ENCODE results near the gene C1QL4.
"Not testable (repeated sequence)": the region's sequence is repeated elsewhere in the genome, so short reads cannot be mapped to it uniquely, and the experiment has no call there.

C1QL4 gene

DNA sequence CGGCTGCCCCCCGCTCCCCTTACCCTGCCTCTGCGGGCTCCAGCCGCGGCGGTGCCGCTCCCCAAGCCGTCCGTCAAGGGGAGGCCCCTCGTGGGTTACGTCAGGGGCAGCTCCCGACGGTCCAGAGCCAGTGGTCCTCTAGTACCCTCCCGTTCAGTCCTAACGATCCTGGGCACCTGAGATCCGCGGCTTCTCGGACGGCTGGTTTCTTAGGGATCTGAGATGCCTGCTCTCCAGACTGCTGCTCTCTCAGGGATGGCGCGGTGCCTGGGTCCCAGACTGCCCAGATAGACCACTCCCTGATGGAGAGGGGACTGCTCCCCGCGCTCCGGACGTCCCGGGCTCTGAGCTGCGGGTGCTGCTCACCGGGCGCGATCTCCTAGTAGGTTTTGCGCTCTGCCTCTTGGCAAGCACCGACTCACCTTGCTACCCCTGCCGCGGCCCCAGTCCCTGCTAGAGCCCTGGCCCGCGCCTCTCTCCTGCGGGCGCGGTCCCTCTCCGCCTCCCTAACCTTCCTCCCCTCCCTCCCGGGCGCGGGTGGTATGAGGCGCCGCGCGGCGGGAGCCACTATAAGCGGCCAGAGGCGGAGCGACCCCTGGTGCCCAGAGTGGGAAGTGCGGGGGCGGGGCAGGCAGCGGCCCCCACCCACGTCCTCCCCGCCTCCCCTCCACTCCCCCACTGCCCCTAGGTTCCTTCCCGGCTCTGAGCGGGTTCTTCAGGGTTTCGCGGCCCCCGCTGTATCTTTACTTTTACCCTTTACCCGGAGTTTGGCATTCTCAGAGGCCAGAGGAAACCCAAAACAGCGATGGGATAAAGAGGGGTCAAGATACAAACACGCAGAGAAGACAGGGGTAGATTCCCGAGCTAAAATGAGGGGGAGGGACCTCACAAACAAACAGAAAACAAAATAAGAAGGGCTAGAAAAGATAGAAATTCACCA lies at the start of gene C1QL4:
TSS of gene C1QL4 (minus strand) at position 544 of the 940 bp plus-strand sequence. CDS start 711 bp downstream, outside the sequence.
- peak; percentile 74 to 80 for DNase-seq (ENCODE audit: low read depth in 2 of 2)

DNA sequence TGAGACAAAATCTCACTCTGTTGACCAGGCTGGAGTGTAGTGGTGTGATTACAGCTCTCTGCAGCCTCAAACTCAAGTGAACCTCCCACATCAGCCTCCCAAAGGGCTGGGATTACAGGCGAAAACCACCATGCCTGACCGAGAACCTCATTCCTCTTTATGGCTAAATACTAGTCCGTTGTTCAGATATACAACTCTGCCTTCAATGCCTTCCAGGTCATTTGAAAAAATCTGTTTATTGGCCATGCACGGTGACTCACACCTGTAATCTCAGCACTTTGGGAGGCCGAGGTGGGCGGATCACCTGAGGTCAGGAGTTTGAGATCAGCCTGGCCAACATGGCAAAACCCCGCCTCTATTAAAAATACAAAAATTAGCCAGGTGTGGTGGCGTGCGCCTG lies 43.2 kb upstream of the C1QL4 start:
- not testable (repeated sequence) for DNase-seq (ENCODE audit: low read depth in 2 of 2)

DNA sequence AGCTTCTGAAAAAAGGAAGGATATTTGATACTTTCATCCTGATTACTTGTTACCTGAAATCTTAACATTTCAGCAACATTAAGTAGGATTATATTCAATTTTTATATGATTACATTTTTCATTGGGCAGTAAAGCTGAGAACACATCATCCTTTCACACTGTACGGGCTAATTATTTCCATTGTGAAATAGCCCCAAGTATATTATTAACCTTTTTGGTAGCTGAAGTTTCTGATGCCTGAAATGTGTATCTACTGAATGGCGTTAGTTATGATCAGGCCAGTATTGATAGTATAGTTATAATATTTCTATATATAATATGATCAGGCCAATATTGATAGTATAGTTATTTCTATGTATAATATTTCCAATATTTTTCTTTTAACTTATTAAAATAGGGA lies 40.4 kb upstream of the C1QL4 start:
- DNase-seq (ENCODE audit: low read depth in 2 of 2), result no peak

DNA sequence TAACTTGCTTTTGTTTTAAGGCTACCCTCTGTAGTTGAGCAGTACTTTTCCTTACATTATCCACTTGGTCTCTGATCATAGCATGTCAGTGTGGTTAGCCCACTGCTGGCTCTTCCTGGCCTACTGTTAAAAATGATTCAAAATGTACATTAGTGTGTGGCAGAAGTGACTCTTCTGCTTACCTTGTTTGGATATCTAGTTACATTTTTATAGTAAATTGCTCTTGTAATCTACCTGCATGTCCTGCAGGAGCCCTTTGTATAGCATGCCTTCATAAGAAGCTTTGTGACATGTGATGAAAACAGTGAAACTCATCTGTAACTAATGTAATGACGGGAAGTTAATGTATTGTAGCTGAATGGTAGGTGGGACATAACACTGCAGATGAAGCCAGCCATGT lies 38.4 kb upstream of the C1QL4 start:
- no peak for DNase-seq (ENCODE audit: low read depth in 2 of 2)

DNA sequence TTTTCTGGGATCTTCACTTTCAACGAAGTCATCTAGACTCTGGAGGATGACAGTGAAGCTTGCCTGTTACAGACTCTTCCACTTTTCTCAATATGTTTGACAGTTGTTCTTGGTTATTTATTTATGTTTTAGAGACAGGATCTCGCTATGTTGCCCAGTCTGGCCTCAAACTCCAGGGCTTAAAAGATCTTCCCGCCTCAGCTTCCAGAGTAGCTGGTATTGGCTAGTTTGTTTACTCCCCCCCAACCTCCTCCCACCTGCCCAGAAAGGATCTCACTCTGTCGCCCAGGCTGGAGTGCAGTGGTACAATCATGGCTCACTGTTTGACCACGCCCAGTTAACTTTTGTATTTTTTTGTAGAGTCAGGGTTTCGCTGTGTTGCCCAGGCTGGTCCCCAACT lies 33.6 kb upstream of the C1QL4 start:
- no peak for DNase-seq (ENCODE audit: low read depth in 2 of 2)

DNA sequence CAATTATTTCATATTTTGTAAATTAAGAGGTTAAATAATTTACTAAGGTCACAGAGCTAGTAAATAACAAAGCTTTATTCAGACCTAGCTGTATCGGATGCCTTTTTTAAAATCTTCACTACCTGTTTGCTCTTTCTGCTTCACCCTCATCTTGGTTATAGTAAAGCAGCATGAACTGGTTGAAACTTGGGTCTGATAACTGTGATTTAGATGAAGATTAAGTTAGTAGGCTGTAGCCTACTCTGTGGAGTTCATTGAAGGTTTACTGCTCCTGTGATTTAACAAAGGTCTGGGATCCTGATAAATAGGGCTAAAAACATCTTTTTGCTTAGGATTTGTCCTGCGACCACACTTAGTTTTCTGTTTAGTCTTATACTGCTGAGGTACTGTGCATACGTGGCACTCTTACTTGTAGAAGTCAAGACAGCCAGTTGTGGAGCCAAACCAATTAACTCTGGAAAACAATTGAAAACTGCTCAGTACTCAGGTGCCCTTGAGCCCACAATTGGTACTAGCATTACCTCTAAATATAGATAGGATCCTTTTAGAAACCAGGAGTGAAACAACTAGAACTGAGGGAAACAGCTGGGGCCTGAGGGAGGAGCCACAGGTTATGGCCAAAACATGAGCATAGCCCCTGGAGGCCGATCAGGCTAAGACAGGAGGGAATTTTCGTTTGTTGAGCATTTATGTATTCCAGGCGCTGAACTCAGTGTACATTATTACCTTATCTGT lies 32.6 kb upstream of the C1QL4 start:
- no peak for DNase-seq (ENCODE audit: low read depth in 2 of 2)

DNA sequence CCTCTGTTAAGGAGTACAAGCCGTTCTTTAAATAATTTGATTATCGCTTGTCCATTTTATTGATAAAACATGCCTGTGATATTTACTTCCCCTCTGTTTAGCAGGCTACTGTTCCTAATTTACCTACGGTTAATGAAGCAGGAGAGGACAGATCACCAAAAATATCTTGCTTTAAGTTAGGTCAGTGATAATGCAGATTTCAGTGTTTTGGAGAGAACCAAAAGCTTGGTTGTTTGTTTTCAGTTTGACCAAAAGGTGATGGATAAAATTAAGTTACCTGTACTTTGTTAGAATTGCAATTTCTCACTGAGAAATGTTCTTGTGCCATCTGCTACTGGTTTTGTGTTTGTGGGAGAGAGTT lies 31.2 kb upstream of the C1QL4 start:
- no peak for DNase-seq (ENCODE audit: low read depth in 2 of 2)

DNA sequence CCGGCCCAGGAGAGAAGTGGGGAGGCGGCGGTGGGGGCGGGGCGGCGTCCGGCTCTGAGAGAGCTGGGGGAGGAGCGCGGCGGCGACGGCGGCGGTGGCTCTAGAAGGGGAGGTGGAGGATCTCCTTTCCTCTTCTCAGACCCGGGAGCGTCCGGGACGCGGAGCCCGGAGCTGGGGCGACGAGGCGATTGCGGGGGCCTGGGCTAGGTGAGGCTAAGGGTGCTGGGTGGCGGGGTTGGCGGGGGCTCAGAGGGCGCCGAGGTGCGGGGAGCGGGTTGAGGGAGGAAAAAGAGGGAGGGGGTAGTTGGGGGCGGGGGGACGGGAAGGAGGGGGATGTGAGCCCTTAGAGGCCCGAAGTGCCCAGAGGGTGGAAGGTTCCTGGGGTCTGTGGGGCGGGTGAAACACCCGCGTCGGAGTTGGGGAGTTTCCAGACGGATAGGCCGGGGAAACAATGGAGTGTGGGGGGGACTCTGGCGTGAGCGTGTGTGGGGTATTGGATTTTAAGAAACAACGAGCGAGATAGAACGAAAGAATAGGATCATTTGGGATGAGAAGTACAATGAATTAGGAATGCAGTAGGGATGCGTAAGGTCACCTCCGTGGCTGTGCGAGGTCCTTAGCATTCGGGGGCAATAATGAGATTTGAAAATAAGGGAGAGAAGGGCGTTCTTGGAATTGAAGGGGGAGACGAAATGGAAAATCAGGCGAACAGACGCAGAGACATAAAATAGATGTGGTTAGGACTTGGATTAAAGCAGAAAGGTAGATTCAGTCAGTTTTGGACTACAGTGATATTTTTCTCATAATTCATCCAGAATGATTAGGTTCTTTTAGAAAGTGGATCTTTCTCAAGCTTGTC lies 30.6 kb upstream of the C1QL4 start, which contains the start of gene SPATS2:
TSS of gene SPATS2 (plus strand) at position 82 of the 859 bp plus-strand sequence. CDS start 93,551 bp downstream, outside the sequence.
- DNase-seq (ENCODE audit: low read depth in 2 of 2), result peak in 1 of 2 donors; percentile 67

DNA sequence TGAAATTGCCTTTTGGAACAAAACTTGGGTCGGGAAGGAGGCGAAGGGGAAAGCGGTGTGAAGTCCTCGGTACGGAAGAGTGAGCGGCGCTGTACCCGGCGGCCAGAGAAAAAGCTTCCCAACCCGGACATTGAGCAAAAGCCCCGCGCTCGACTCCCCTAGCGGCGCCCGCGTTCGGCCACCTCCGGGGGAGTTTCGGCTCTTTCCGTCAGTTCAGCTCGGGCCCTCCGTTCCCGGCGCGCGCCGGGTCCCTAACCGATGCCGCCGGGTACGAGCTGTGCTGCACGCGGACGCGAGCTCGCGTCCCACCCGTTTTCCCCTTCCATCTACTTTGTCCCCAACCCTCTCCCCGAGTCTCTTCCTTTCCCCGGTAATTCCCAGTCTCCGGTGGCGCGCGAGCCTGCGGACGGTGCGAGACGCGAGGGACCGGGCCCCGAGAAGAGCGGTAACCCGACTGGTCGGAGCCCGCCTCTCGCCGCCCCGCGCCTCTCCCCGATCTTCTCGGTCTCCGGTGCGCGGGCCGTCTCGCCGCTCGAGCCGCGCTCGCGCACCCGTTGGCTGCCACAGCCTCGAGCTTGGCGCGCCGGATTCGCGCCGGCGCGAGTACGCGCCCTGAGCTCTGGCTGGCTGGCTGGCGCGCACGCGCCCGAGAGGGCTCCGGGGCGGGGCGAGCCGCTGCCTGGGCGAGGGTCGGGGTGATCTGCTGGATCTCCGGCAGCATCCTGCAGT lies 29.8 kb upstream of the C1QL4 start:
- DNase-seq (ENCODE audit: low read depth in 2 of 2), result peak; percentile 62 to 80

DNA sequence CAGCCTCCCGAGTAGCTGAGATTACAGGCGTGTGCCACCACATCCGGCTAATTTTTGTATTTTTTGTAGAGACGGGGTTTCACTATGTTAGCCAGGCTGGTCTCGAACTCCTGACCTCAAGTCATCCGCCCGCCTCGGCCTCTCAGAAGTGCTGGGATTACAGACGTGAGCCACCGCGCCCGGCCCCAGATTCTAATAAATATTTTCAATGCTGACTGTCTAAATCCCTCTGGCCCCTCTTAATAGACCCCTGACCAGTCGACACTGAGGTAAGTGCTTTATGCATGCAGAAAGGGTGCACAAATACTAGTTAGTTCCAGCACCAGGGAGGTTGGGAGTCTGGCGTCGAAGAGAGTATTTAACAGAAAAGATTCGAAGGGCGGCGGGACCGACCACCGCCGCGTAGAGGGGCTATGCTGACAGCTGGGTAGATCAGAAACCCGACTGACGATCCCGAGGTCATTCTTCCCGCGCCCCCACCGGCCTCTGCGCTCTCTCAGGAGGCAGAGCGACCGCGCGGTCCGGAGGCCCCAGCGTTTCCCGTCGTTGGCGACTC lies 29.2 kb upstream of the C1QL4 start:
- DNase-seq (ENCODE audit: low read depth in 2 of 2), result no peak

DNA sequence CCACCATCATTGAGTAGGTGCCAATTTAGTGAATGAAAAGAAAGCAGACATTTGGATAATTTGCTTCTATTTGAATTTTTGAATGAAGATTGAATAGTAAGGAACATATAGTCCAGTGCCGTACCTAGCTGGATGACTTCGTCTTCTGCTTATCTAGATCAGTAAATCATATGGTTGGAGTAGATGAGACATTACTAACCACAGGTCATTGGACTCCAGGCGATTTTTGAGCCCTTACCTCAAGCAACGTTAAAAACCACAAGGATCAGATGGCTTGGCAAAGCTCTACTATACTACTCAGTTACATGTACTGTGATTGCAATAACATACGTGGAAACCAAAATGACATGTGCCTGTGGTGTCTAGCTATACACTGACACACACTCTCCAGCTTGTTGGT lies 28.6 kb upstream of the C1QL4 start:
- DNase-seq (ENCODE audit: low read depth in 2 of 2), result no peak

DNA sequence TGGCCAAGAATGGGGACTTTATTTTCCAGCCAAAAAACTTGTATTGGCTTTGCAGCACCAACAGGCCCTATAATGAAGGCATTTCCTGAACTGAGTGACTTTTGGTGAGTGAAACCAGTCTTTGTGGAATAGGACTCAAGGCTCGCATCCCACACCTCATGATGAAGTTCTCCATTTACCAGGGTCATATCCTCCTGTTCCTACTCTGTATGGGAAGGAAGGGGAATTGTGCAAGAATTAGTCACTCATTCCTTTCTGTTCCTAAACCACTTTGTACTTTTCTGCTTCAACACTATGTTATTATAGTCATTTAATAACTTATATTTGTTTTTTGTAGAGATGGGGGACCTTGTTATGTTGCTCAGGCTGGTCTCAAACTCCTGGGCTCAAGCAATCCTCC lies 28.0 kb upstream of the C1QL4 start:
- DNase-seq (ENCODE audit: low read depth in 2 of 2), result no peak

DNA sequence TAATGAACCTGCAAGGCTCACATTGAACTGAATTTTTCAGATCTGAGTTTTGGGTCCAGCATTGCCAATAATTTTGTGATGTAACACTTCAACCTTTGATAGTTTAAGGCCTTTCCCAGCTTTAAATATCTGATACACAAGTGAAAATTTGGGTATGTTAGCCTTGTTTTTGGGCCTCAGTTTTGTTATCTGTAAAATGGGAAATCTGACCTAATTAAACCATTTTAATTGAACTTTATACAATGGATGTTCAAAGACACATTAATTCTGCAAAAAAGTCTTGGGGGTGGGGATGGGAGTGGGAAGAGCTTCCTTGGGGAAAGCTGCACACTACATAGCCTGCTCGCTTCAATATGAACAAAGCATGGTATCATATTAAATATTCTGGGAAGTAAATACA lies 25.1 kb upstream of the C1QL4 start:
- DNase-seq (ENCODE audit: low read depth in 2 of 2), result no peak

DNA sequence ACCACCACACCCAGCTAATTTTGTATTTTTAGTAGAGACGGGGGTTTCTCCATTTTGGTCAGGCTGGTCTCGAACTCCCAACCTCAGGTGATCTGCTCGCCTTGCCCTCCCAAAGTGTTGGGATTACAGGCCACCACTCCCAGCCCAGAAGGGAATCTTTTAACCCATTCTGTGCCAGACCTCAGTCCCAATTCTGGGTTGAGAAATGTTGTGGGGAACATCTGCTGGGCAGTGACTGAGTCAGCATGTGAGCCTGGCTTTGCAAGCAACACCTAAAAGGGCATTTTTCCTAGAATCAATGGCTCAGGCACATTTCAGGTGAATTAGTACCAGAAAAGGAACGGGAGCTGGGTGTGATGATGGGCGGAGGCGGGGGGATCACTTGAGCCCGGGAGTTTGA lies 22.7 kb upstream of the C1QL4 start:
- no peak for DNase-seq (ENCODE audit: low read depth in 2 of 2)

DNA sequence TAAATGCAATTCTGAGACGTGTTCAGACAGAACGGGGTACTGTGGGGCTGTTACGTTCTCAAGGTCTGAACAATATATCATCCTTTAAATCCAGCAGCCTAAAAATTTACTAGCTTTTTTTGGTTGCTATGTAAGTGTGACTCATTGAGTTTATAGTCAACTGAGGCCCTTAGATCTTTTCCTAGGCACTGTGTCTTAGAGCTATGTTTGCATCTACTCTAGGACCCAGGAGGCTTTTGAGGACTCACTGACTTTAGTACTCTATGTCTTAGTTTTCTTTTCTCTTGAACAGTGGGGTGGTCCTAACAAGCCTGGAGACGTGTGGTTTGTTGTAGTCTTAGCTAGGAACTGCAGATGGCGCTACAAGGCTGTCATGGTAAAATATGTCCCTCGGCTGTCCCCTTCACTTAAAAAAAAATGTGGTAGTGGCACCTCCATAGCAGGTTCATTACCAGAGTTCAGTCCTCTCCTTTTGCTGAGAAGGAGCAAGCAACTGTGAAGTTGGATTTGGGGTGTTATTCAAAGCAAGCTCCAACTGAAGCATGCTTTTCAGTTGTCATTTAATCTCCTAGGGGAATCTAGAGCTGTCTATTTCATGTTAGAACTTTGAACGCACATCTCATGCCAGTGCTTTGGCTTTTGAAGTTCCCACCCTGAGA lies 21.6 kb upstream of the C1QL4 start:
- DNase-seq (ENCODE audit: low read depth in 2 of 2), result no peak

DNA sequence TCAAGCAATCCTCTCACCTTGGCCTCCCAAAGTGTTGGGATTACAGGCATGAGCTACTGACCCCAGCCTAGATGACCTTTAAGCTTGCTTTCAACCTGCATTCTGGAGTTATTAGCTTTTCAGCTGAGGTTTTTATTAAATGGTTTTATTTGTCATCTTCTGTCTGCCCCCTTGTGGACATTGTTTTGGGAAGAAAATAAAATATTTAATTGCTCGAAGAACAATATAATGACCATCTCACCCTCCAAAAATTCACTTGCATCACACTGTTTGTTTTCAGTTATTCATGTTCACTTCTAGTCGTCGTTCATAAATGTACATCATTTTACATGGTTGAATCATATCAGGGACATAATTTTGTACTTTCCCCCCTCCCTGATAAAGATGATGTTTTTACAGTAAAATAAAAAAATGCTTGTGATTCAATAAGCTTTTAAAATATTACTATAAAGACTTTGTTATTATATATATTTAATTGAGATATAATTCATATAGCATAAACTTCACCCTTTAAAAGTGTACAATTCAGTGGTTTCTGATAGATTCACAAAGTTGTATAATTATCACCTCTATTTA lies 20.2 kb upstream of the C1QL4 start:
- no peak for DNase-seq (ENCODE audit: low read depth in 2 of 2)

DNA sequence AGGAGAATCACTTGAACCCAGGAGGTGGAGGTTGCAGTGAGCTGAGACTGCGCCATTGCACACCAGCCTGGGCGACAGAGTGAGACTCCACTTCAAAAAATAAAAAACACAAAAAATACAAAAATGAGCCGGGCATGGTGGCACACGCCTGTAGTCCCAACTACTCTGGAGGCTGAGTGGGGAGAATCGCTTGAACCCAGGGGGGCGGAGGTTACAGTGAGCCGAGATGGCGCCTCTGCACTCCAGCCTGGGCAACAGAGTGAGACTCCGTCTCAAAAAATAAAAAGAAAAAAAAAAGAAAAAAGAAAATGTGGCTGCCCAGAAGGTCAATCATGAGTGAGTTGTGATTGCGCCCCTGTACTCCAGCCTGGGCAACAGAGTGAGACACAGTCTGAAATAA lies 18.9 kb upstream of the C1QL4 start:
- no peak for DNase-seq (ENCODE audit: low read depth in 2 of 2)

DNA sequence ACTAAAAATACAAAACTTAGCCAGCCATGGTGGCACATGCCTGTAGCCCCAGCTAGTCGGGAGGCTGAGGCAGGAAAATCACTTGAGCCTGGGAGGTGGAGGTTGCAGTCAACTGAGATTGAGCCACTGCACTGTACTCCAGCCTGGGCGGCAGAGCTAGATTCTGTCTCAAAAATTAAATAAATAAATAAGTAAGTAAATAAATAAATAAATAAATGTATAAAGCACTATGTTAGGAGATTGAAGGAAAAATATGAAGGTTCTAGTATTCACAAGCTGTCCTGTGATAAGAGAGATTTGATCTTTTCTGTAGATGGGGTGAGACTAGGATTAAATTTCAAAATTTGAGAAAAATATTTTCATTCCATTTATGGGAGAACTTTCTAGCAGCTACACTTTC lies 15.4 kb upstream of the C1QL4 start:
- DNase-seq (ENCODE audit: low read depth in 2 of 2), result no peak

DNA sequence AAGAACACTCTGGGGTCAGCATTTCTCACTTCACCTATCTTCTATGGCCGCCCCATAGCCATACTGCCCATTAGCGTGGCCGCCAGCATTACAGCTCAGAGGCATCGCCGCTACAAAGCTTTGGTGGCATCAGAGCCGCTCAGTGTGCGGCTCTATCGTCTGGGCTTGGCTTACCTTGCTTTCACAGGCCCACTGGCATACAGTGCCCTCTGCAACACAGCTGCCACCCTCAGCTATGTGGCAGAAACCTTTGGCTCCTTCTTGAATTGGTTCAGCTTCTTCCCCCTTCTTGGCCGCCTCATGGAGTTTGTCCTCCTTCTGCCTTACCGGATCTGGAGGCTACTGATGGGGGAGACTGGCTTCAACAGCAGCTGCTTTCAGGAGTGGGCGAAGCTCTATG lies 12.3 kb upstream of the C1QL4 start:
- no peak for DNase-seq (ENCODE audit: low read depth in 2 of 2)

DNA sequence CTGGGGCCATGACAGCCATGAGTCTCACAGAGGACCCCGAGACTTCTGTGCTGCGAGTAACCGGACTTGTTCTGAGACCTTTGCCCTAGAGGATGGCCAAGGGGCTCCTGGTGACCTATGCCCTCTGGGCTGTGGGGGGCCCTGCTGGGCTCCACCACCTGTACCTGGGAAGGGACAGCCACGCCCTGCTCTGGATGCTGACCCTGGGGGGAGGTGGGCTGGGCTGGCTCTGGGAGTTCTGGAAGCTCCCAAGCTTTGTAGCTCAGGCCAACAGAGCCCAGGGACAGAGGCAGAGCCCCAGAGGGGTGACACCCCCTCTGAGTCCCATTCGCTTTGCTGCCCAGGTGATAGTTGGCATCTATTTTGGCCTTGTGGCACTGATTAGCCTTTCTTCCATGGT lies 11.8 kb upstream of the C1QL4 start:
- DNase-seq (ENCODE audit: low read depth in 2 of 2), result no peak

All from stimulated activated CD8-positive, alpha-beta memory T cell treated with anti-CD3 and anti-CD28 coated beads, Interleukin-7, amount 100 ng/mL, for 4 hours (primary cell).